MV-4-11 (cell line): ENCODE results near the gene LAMP1.
"Not testable (repeated sequence)": the region's sequence is repeated elsewhere in the genome, so short reads cannot be mapped to it uniquely, and the experiment has no call there.

Experiments
- DNase-seq: peaks from one replicate; lab custom pipeline; 2025; lab: John Stamatoyannopoulos, UW

LAMP1 gene

DNA sequence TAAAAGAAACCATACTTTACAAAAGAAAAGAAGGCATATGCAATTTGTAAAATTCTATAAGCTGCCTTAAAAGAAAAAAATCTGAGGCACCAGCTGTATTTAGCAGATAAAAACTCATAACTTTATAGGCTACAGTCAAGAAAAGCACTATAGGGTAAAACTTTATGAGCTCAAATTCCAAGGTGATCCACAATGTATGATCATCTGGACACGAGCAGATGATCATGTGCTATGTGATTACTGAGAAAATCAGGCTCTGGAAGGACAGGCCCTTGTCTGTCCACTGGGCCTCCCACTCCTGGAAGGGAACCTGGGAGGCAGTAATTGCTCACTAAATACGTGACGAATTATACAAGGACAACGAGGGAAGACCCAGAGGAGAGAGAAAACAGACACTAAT lies 59.6 kb downstream of the LAMP1 start:
- no peak for DNase-seq

- no peak for DNase-seq
These were observed 60.5 kb downstream of the LAMP1 start for GRCh38 chr13:113357529-113357928.

DNA sequence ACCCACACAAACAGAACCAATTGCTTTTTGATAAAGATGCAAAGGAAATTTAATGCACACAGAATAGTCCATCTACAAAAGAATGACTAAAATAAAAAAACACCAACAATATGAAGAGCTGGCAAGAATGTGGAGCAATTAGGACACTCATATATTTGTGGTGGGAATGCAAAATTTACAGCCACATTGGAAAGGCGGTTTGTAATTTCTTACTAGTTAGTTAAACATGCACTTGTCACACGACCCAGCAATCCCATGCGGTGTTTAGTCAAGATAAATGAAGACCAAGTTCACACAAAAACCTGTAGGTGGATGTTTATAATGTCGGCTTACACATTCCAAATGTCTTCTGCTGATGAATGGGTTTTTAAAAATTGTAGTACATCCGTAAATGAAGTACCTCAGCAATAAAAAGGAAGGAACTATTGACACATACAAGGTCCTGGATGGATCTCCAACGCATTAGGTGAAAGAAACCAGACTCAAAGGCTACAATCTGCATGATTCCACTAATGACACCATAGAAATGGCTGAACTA lies 61.7 kb downstream of the LAMP1 start:
- no peak for DNase-seq

DNA sequence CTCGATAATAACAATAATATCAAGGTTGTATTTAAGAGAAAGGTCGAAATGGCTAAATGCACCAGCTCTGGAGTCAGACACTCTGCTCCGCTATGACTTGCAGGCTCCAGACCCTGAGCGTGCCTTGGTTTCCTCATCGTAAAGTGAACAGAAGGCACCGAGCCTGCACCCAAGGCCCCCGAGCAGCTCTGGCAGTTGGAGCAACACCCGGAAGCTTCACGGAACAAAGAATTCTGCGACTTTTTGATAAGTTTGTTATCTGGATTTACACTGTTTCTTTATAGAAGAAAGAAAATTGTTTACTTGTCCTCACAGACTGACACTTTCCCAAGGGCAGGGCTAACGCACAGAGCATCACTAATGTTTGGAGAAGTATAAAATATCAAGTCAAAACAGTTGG lies 62.5 kb downstream of the LAMP1 start:
- no peak for DNase-seq

DNA sequence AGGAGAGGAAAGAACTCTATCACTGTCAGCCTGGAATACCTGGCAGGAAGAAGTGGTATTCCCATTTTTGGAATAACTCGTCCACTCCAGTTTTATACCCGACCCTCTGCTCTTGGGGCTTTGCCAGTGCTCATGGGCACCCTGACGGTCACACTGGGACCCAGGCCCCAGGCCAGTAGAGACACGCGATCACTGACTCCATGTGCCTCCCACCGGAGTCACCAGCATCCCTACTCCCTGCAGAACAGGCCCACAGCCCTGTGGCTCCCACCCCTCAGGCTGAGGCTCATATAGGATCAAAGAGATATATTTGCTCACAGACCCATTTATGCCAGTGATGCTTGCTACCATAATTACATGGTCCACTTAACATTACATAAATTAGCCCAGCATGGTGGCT lies 63.4 kb downstream of the LAMP1 start:
- no peak for DNase-seq

GRCh38 chr13:113361406-113361805 lies 64.4 kb downstream of the LAMP1 start:
- no peak for DNase-seq

GRCh38 chr13:113364311-113364889 lies 67.4 kb downstream of the LAMP1 start:
- DNase-seq = no peak

DNA sequence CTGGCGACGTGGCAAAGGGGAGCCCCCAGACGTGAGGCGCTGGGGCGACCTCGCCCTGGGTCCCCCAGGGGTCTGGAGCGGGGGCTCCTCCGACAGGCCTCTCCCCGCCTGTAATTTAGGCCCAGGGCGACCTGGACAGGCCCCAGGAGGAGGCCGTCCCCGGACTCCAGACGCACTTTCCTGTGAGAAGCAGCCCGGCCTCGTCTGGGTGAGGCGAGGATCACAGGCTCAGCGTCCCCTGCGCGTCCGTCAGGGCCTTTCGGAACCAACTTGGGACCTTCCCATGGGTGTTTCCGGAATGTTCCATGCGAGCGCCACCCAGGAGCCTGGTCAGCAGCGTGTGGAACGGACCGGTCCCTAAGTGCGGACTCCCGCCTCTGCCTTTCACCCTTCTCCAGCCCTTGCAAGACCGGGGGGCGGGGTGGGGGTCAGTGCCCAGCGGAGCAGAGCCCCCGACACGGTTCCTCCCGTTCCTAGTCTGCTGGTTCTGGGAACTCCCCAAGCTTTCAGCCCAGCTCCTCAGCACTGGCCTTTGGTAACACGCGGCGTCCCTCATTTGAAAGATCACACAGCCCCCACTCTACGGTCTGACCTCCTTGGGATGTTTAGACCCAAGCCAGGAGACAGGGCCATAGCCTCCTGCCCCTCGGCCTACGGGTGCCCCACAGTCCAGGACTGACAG lies 68.0 kb downstream of the LAMP1 start:
- DNase-seq = no peak

GRCh38 chr13:113365583-113365970 lies 68.5 kb downstream of the LAMP1 start:
- no peak for DNase-seq

- no peak for DNase-seq
These were observed 69.0 kb downstream of the LAMP1 start for GRCh38 chr13:113365971-113366588.

DNA sequence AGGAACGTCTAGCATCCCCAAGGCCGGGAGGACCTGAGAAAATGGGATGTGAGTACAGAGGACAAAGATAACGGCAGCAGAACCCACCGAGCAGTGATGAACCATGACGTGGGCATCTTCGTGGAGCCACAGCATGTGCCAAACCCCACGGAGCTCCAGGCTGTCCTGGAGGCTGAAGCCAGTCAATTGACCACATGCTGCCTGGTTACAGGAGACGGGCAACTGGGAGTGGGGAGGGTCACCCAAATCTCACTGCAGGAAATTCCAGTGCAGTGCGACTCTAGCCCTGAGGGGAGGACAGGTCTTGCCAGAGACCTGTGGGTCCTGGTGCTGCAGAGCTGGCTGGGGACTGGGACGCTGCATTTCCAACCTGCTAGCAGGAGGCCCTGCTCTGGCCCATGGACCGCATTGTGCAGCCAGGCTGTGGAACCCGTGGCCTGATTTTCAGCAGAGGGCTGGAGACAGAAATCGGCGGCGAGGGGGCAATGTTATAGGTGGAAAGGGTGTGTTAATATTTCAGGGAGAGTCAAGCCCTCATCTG lies 70.1 kb downstream of the LAMP1 start:
- no peak for DNase-seq

GRCh38 chr13:113367771-113368170 lies 70.7 kb downstream of the LAMP1 start:
- DNase-seq = no peak

GRCh38 chr13:113368353-113368752 lies 71.3 kb downstream of the LAMP1 start:
- not testable (repeated sequence) for DNase-seq

DNA sequence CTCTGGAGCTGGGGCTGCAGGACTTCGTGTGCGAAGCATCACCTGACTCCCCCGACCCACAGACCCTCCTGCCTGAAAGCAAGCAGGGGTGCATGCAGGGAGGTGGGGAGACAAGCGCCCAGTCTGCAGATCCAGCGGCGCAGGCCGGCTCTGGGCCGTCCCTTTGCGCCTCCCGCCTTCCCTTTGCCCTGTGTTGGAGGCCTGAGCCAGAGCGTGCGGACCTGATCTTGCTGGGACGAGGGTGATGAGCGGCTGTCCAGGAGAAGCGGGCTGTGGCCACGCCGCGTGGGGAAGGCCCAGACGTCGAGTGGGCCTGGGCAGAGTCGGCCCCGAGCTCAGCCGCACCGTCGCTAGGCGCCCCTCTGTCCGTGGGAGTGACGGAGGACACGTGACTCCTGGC lies 72.2 kb downstream of the LAMP1 start:
- DNase-seq = no peak

- DNase-seq = no peak
These were observed 72.8 kb downstream of the LAMP1 start for GRCh38 chr13:113369881-113370280.

GRCh38 chr13:113371061-113371460 lies 74.0 kb downstream of the LAMP1 start:
- no peak for DNase-seq

DNA sequence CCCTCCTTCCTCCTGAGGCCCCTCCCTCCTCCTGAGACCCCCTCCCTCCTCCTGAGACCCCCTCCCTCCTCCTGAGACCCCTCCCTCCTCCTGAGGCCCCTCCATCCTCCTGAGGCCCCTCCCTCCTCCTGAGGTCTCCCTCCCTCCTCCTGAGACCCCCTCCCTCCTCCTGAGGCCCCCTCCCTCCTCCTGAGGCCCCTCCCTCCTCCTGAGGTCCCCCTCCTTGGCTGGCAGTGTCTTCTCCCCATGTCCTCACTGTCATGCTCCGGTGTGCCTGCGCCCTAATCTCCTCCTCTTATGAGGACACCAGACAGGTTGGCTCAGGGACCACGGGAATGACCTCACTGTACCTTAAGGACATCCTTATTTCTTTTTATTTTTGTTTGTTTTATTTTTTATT lies 74.7 kb downstream of the LAMP1 start:
- not testable (repeated sequence) for DNase-seq
